NCI-H748 (cell line): ENCODE measurements around the gene DMTF1.
A peak's percentile ranks its signal among the peaks of the same experiment; 100 is the strongest.
"Not testable (repeated sequence)": the region's sequence is repeated elsewhere in the genome, so short reads cannot be mapped to it uniquely, and the experiment has no call there.

ENCODE experiments used
- DNase-seq: peaks from one replicate; lab custom pipeline; 2025; ENCODE audit not compliant: unreplicated experiment; lab: John Stamatoyannopoulos, UW

Gene DMTF1

GRCh38 chr7:87152112-87152896 is at the start of gene DMTF1:
DMTF1 (plus strand) TSS chr7:87152453; CDS start chr7:87164942, 12,489 bp downstream.
- peak; percentile 96 for DNase-seq

GRCh38 chr7:87105401-87105800 is 46.9 kb upstream of the DMTF1 start:
- no peak for DNase-seq

- DNase-seq = no peak
These were observed 45.2 kb upstream of the DMTF1 start for GRCh38 chr7:87106974-87107612.

GRCh38 chr7:87107949-87108776 is 44.1 kb upstream of the DMTF1 start:
- DNase-seq = no peak

- no peak for DNase-seq
These were observed 41.5 kb upstream of the DMTF1 start for GRCh38 chr7:87110778-87111177.

GRCh38 chr7:87111877-87112276 is 40.4 kb upstream of the DMTF1 start:
- no peak for DNase-seq

- no peak for DNase-seq
These were observed 39.2 kb upstream of the DMTF1 start for GRCh38 chr7:87113077-87113476.

GRCh38 chr7:87113904-87114303 is 38.3 kb upstream of the DMTF1 start:
- not testable (repeated sequence) for DNase-seq

GRCh38 chr7:87115772-87116171 is 36.5 kb upstream of the DMTF1 start:
- DNase-seq = not testable (repeated sequence)

GRCh38 chr7:87116315-87116714 is 35.9 kb upstream of the DMTF1 start:
- no peak for DNase-seq

GRCh38 chr7:87119581-87119980 is 32.7 kb upstream of the DMTF1 start:
- no peak for DNase-seq

GRCh38 chr7:87123105-87123504 is 29.1 kb upstream of the DMTF1 start:
- DNase-seq = no peak

GRCh38 chr7:87127019-87127418 is 25.2 kb upstream of the DMTF1 start:
- no peak for DNase-seq

GRCh38 chr7:87128861-87129267 is 23.4 kb upstream of the DMTF1 start:
- peak; percentile 2 for DNase-seq

GRCh38 chr7:87129332-87129731 is 22.9 kb upstream of the DMTF1 start:
- no peak for DNase-seq

- no peak for DNase-seq
These were observed 22.4 kb upstream of the DMTF1 start for GRCh38 chr7:87129848-87130247.

- no peak for DNase-seq
These were observed 20.5 kb upstream of the DMTF1 start for GRCh38 chr7:87131771-87132170.

GRCh38 chr7:87137271-87137670 is 15.0 kb upstream of the DMTF1 start:
- no peak for DNase-seq

- DNase-seq = no peak
These were observed 12.7 kb upstream of the DMTF1 start for GRCh38 chr7:87139514-87139913.

- no peak for DNase-seq
These were observed 11.9 kb upstream of the DMTF1 start for GRCh38 chr7:87140271-87140748.

GRCh38 chr7:87144173-87144657 is 8.0 kb upstream of the DMTF1 start:
- no peak for DNase-seq
